Adipose tissue (tissue), 3 donors: ENCODE measurements around the gene AIP. TPM values are rescaled to one million over a fixed set of nuclear protein-coding genes. Genes with fewer than 3 reads are reported as not detected.

ENCODE experiments used
- H3K27ac ChIP-seq: one replicate; pipeline ENCODE4 v1.5.1; 2013; ENCODE audit warnings: low read depth, low read length
- WGBS, 3 donors: extraction: QIAGEN DNeasy Blood & Tissue Kit; methylation state at CpG; one replicate each; pipeline ENCODE4 v1.1.7; 2013; 5-methylcytosine and 5-hydroxymethylcytosine counted together
- polyA plus RNA-seq, 3 donors: library from polyadenylated mRNA; stranded (reverse); fragments of 200-250 nt; gene quantifications; one replicate each; pipeline ENCODE4 v1.2.3, GENCODE V29; 2013
- donor health status: healthy with polysubstance abuse.
- donor health status: Bipolar disorder and iron deficiency.
- donor health status: healthy.

The AIP gene
- 10 to 100 TPM; 52.0 to 93.9 (median 58.1) TPM for polyA plus RNA-seq

DNA sequence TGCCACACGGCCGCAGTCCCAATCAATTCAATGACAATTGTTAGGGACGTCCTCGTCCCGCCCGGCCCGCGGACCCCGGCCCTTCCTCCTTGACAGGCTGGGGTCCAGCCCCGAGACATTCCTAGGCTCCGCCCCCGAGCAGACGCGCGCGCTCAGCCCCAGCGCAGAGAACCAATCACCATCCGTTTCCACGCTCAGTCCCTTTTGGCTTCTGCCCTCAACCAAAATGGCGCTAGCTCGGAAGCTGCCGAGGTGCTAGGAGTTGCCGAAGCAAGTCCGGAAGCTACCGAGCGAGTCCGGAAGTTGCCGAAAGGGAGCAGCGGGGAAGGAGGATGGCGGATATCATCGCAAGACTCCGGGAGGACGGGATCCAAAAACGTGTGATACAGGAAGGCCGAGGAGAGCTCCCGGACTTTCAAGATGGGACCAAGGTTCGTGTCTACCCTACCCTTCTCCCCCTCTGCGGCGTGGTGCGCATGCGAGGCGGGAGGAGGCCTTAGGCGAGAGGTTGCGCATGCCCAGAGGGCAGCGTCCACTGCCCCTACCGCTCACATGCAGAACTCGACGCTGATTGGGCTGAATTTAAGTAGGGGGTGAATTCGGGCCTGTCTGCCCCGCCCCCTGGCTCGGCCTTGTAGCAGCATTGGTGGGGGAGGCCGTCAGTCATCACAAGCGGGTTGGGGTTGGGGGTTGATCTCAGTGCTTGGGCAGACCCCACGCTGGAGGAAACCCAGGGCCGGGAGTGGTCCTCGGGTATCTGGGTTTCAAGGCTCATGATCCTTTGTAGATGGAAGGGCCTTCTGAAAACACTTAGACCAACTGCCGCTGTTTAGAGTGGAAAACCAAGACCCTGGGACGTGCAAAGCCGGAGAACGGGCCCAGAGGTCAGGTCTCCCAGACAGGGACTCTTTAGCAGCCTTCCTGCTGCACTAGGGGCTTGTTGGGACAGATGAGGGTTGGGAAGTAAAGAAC, at the start of gene AIP:
AIP (plus strand) TSS at position 200 of the 972 bp plus-strand sequence; CDS start at position 333, 133 bp downstream.
- WGBS, 3 donors, result 10 to 11% (median 10%) methylated on average over 60 of the region's 60 CpGs
- no peak within 1 kb of the TSS for H3K27ac ChIP-seq

DNA sequence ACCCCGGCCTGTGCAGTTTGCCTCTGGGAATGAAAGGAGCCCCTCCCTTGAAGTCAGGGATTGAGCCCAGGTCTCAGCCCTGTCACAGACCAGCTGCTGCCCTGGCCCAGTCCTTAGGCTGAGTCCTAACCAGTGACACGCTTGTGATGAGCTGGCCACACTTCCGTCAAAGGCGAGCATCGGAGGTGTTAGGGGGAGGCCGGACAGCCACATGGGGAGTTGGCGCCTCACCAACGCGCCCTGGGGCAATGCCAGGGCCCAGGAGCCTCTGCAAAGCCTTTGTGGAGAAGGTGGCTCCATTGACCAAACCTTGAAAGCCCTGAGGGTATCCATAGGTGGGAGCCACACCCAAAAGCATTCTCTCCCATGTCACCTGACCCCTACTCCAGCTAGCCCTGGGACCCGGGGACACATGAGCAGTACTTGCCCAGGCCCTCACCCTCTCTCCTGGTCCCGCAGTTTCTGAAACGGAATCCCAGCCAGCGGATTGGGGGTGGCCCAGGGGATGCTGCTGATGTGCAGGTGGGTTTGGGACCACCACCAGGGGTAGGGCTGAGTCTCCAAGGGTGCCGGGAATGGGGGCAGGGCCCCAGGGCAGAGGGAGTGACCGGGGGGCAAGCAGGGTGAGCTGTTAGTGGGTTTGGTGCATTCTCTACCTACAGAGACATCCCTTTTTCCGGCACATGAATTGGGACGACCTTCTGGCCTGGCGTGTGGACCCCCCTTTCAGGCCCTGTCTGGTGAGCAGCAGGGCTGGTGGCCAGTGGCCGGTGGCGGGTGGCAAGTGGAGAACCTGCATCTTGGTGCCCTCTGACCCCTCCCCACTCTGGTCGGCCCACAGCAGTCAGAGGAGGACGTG, 49.1 kb upstream of the AIP start:
- H3K27ac ChIP-seq, result no peak overlapping the region
- WGBS, 3 donors, result 85 to 88% (median 87%) methylated on average over 22 of the region's 22 CpGs

DNA sequence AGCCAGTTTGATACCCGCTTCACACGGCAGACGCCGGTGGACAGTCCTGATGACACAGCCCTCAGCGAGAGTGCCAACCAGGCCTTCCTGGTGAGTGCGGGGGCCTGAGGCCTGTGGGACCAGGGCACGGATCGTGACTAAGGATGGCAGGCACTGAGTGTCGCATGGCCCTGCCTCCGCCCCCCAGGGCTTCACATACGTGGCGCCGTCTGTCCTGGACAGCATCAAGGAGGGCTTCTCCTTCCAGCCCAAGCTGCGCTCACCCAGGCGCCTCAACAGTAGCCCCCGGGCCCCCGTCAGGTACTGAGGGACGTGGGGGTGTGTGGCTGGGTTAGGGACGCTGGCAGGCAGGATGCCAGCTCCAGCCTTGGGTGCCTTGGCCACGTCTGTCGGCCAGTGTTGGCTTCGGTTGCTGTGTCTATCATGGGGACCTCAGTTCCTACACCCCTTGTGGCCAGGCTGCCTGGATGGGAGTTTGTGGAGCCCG, 48.4 kb upstream of the AIP start:
- WGBS, 3 donors, result 81 to 84% (median 83%) methylated on average over 23 of the region's 23 CpGs

DNA sequence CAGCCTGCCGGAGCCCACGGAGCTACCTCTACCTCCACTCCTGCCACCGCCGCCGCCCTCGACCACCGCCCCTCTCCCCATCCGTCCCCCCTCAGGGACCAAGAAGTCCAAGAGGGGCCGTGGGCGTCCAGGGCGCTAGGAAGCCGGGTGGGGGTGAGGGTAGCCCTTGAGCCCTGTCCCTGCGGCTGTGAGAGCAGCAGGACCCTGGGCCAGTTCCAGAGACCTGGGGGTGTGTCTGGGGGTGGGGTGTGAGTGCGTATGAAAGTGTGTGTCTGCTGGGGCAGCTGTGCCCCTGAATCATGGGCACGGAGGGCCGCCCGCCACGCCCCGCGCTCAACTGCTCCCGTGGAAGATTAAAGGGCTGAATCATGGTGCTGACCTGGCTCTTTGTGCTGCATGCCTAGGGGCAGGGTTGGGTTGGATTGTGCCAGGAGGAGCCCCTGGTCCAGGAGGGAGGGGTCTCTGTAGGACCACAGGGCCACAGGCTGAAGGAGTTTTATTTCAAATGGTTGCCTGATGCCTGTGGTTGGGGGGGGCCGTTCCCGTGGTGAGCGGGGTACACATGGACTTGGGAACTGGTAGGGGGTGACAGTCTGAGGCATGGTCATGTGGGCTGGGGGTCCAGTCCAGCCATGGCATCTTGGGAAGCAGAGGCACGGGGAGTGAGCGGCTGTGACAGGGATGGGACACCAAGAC, 47.6 kb upstream of the AIP start:
- H3K27ac ChIP-seq, result no peak overlapping the region

More for the DNA sequence above, 48.4 kb upstream of the AIP start:
- H3K27ac ChIP-seq, result no peak overlapping the region

DNA sequence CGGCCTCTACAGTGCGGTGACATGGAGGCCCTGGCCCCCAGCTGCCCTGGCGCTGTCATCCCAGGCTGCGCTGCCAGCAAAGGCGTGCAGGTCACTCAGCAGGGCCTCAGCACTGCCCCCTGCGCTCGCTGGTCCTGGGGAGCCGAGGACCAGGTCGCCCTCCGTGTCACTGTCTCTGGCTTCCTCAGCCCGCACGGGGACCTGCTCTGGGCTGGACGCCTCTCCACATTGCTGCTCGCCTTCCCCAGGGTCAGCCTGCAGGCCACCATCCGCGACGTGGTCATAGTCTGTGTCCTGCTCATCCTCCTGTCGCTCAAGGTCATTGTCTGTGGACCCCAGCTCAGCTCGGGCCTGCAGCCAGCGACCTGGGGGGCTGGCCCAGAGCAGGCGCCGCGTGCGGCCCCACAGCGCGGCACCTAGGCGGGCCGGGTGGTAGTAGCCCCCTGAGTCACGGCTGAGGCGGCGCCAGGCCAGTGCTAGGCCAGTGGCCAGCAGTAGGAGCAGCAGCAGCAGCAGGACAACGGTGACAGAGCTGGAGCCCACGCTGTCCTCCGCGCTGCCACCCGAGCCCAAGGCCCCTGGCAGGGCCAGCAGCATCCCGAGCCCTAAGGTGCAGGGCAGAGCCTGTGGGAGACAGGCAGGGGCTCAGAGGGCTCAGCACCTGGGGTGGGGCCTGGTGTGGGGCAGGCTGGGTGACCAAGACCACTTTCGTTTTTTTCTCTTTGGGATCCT, 46.9 kb upstream of the AIP start:
- H3K27ac ChIP-seq, result no peak overlapping the region
- 86 to 88% (median 87%) methylated on average over 37 to 38 of the region's 38 CpGs for WGBS, 3 donors

More for the DNA sequence above, 47.6 kb upstream of the AIP start:
- 79 to 84% (median 80%) methylated on average over 26 of the region's 26 CpGs for WGBS, 3 donors

DNA sequence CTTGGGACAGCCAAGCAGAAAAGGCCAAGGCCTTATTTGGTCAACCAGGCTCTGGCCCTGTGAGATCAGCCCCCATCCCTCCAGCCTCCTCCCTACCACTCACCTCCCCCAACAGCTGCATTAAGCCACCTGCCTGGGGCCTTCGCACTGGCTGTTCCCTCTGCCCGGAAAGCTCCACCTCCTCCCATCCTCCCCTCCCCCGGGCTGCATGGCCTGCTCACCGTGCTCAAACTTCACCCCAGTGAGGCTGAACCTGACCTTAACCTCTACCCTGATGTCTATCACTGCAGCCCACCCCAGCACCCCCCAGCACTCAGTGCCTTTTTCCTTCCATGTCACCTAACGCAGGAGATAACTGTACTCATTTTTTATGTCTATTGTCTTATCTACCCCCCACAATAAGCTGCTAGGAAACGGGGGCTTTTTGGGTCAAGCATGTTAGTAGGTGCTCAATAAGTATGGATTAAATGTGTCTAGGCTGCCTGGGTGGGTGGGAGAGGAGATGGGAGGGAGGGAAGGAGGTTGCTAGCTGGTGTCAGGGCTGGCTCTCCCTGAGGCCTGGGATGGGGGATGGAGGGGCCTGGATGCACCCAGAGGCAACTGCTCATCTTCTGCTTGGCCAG, 46.3 kb upstream of the AIP start:
- WGBS, 3 donors, result 37 to 57% (median 42%) methylated on average over 6 of the region's 6 CpGs
- H3K27ac ChIP-seq, result no peak overlapping the region

DNA sequence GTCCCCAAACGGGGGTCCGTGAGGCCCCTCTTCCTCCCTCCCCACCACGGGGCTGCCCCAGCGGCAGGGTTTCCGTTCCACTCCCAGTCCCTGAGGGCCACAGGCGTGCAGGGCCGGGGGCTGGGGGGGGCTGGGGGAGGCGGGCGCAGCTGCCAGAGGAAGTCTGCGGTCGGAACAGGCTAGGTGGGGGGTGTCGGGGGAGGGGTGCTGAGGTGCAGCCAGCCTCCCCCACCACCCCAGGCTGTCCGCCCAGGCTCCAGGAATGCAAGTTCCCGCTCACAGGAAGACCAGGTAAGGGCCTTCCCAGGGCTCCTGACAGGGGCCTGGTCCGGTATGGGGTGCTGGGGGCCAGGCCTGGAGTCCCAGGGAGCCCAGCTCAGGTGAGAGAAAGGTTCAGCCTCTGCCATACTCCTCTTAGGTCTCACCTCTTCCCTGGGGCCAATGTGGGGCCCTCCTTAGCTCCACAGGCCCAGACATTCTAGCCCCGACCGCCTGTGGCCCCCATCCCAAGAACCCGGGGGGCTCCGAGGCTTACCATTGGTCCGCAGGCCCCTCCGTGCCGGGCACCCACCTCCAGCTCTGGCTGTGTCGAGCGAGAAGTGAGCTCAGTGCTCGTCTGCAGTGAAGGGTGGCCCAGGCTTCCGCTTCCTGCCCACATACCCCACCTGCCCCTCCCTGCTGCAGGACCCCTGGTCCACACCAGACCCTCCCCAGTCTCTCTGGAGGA, 45.6 kb upstream of the AIP start, which contains the start of gene PTPRCAP:
PTPRCAP (minus strand) TSS at position 601 of the 727 bp plus-strand sequence; CDS start at position 538, 63 bp downstream.
- no peak within 1 kb of the TSS for H3K27ac ChIP-seq
- 39 to 73% (median 56%) methylated on average over 18 to 26 of the region's 26 CpGs for WGBS, 3 donors

DNA sequence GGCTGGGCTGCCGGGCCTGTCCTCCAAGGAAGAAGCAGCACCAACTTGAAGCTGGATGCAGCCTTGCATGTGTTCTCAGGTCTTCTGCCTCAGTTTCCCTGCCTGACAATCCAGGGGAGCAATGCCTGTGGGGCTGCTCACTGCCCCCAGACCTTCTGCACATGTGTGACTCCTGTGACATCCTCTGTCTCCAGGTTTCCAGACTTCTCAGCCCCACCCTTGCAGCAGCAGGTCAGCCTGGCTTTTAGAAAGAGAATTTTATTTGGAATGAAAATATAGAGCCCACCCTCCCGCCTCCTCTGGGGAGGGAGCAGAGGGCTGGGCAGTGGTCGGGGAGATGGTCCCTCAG, 45.0 kb upstream of the AIP start:
- 53 to 79% (median 57%) methylated on average over 3 of the region's 3 CpGs for WGBS, 3 donors
- H3K27ac ChIP-seq, result no peak overlapping the region

DNA sequence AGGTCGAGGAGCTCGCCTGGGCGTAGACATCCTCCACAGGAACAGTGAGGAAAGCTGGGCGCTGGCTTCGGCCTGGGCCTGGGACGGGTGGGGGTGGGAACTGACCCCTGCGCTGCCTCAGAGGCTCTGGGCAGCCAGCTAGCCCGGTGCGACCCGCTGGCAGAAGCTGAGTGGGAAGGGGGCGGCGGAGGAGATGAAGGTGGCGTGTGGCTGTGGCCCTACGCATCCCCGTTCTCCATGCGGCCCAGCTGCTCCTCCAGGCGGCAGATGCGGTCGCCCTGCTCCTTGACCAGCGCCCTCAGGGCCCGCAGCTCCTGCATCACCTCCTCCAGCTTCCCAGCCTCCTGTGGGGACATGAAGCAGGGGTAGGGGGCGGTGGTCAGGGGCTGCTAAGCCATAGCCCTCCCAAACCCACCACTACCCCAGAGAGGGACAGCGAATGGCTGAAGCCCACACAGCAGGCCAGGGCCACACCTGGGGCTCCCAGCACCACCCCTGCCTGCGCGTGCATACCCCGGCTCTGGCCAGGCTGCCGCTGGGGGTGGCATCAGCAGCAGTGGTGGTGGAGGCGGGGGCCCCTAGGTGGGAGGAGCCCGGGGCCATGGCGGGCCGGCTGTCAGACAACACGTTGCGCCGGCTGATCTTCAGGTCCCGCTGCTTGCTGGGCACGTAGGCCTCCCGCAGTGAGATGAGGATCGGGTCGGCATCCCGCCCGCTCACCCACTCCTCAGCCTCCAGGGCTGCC, 44.5 kb upstream of the AIP start:
- WGBS, 3 donors, result 79 to 85% (median 84%) methylated on average over 37 to 41 of the region's 41 CpGs

DNA sequence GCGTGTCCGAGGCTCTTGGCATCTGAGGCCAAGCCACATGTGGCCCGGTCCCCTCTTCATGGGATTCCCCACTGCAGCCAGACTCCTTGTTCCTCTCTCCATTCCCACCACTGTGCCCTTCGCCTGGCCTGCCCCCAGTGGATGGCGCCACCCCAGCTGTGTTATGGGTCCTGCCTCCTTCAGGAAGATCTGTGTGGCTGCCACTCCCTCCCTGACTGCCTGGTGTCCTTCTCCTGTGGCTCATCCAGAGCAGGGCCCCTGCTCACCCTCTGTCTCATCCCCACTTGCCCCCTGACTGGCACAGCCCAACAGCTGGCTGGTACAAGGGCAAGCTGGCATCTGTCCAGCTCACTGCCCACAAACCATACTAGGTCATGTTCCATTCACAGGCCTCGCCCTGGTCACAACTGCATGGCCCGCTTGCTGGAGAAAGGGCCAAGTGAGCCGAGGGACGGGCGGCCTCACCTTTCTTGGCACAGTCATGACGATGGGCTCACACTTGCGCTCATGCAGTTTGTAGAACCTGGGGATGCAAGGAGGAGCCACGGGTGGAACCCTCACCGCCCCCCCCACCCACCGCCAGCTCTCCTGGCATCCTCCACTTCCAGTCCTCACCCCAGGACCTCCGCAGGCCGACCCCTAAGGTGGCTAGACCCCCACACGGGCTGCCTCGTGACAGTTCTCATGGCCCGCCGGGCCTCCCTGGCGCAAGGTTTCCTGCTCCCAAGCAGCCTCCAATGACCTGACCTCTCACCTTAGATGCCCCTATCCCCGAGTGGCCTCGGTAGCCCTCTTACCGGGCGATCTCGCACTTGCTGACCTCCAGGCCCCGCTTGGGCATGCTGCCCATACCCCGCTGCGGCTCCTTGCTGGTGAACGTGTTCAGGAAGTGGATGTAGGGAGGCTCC, 43.3 kb upstream of the AIP start:
- no peak overlapping the region for H3K27ac ChIP-seq
- WGBS, 3 donors, result 60 to 75% (median 63%) methylated on average over 30 to 31 of the region's 31 CpGs

More for the DNA sequence above, 44.5 kb upstream of the AIP start:
- H3K27ac ChIP-seq, result no peak overlapping the region

DNA sequence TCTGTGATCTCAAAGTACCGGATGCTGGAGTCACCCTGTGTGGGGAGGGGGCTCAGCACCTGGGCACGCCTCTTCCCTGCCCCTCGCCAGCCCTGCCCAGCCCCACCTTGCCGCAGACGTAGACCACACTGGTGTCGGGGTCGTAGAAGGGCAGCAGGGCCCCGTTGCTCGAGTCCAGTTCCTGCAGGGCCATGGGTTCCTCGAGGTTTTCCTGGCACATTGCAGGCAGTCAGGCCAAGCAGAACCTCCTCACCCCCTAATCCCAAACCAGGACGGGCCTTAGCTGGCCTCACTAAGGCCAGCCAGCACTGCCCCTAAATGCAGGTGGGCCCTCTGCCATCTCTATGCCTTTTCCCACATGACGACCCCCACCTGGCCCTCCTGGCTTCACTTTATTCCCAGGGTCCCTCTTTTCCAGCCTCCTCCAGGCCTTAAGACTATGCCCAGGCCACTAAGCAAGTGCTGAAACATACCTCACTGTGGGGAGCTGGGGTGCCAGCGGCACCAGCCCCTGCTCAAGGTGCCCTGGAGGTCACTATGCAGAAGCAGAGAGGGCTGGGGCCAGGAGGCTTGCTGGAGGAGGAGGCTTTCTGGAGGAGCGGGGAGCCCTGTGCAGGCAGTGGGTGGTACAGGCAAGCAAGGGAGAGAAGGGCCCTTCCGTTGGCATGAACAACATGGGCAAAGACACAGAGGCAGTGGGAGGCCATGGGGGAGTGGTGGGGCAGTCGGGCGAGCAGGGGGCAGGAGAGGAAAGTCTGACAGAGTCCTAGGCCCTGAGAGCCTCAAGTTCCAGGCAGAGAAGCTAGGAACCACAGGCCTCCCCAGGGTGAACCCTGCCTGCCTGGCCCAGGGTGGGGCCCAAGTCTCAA, 42.4 kb upstream of the AIP start:
- H3K27ac ChIP-seq, result no peak overlapping the region
- WGBS, 3 donors, result 62 to 85% (median 64%) methylated on average over 17 of the region's 17 CpGs

DNA sequence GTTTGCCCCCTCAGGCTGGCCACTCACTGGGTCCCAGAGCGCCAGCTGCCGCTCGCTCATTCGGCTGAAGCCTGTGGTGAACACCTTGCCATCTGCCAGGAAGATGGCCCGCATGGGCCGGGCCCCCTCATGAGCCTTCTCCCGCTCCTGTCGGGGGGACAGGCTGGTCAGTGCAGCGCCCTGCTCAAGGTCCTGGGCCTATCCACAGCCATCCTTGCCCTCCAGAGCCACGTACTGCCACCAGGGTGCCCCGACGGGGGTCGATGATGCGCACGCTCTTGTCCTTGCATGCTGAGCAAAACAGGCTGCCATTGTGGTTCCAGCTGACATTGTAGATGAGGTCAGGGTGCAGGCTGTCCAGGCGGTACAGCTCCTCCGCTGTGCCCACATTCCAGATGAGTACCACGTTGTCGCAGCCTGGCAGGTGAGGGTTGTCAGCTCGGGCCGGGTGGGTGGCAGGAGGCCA, 41.7 kb upstream of the AIP start:
- WGBS, 3 donors, result 82 to 92% (median 91%) methylated on average over 21 of the region's 21 CpGs
- no peak overlapping the region for H3K27ac ChIP-seq

DNA sequence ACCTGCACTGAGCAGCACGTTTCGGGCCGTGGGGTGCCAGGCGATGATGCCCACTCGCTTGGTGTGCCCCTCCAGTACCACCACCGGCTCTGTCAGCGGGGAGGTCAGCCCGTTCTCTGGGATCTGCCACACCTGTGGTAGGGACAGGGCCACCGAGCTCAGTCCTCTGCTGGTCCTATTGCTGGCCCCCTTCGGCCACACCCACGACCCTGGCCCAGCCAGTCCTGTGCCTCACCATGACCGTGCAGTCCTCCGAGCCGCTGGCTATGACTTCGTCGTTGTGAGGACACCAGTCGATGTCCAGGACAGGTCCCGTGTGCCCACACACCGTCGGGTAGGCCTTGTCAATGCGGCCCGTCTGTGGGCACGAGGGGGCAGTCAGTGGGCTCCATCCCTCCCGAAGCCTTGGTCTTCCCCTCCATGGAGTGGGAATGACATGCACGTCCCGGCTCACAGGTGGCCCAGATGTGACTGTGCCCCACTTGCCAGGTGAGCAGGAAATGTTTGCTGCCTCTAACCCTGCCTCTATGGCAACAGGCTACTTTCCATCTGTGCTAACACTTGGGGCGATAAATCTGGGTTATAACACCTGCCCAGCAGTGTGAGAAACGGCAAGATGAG, 41.0 kb upstream of the AIP start:
- WGBS, 3 donors, result 78 to 86% (median 86%) methylated on average over 23 to 28 of the region's 28 CpGs
- no peak overlapping the region for H3K27ac ChIP-seq
